SKM-1 treated with dmso at 0.1 percent for 144 hours (cell line): ENCODE data around the gene DOK7.

Experiments
- DNase-seq: peaks from one replicate; lab custom pipeline; 2025; ENCODE audit not compliant: unreplicated experiment; lab: John Stamatoyannopoulos, UW

DOK7 gene

DNA sequence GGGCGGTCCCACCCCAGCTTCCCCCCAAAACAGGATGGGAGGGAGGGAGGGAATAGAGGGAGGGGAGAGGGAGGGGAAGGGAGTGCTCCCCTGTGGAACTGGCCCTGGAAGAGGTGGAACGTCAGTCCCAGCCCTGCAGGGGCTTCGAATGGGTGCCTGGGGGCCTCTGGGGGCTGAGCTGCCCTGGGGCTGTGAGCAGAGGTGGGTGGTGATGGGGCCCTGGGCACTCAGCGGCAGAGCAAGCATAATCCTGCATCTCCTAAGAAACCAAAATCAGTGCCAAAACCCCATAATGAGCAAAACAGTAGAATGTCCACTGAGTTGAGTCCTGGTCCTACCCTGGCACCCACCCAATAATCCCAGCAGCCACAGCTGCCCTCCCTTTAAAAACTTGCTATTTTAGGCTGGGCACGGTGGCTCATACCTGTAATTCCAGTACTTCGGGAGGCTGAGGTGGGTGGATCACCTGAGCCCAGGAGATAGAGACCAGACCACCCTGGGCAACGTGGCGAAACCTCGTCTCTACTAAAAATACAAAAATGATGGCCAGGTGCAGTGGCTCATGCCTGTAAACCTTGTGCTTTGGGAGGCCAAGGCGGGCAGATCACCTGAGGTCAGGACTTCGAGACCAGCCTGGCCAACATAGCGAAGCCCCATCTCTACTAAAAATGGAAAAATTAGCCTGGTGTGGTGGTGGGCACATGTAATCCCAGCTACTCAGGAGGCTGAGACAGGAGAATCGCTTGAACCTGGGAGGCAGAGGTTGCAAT is 11.1 kb downstream of the DOK7 start:
- DNase-seq: no peak

DNA sequence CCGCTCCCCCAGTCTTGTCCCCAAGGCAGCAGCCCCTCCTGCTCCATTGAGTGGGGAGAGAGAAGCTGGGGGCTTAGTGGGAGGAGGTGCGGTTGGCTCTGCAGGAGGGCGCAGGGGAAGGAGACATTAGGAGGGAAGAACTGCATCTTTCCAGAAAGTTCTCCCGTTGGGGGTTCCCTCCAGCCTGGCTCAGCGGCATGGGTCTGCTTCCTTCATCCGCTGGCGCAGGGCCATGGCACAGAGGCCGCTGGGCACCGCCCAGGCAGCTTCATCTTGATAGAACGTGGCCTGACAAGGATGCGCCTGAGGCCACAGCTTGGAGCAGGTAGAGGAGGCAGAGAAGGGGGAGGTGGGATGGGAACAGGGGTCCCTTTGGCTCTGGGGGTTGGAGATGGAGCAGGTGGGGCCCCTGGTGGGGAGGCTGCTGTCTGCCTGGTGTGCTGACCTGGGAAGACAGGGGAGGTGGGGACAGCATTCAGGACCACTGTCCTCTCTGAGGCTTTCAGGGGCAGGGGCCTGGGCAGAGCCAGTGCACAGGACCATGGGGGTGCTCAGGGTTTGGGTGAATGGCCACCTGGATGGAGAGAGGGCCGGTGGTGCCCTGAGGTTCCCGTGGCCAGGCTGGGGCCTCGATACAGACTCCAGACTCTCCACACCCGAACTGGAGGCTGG is 12.1 kb downstream of the DOK7 start:
- no peak for DNase-seq

- DNase-seq: no peak
Measured at GRCh38 chr4:3475713-3476260, 12.7 kb downstream of the DOK7 start.

GRCh38 chr4:3476341-3476747 is 13.2 kb downstream of the DOK7 start:
- no peak for DNase-seq

DNA sequence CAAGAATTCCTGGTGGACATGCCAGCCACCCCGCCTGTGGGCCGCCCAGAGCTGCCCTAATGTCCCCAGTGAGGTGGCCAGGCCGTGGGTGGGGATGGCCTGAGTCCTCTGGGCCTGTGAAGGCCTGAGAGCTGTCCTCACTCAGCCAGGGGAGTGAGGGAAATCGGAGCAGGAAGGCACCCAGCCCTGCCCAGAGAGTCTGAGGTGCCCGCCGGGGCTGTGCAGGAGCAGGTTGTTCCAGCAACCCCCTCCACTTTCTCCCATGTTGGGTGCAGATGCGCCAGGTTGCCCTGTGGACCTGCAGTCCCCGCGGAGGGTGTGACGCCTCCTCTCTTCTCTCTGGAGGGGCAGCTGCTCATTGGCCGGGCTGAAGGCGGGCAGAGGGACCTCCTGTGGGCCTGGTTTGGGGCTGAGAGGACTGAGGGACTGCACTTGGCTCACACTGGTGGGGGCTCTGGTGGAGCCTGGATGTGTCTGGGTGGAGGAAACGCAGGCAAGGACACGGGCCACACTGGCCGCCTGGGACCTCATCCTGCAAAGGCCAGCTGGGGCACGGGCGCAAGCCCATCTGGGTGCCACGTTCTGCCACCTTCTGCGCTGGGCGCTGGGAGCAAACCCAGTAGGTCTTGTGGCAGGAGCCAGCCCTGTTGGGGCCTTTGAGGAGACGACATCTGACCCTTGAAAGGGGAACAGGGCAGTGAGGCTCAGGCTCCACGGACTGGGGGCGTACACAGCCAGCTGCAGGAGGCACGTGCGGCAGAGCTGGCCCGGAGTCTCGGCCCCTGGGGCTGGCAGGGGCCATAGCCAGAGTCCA is 14.0 kb downstream of the DOK7 start:
- no peak for DNase-seq

DNA sequence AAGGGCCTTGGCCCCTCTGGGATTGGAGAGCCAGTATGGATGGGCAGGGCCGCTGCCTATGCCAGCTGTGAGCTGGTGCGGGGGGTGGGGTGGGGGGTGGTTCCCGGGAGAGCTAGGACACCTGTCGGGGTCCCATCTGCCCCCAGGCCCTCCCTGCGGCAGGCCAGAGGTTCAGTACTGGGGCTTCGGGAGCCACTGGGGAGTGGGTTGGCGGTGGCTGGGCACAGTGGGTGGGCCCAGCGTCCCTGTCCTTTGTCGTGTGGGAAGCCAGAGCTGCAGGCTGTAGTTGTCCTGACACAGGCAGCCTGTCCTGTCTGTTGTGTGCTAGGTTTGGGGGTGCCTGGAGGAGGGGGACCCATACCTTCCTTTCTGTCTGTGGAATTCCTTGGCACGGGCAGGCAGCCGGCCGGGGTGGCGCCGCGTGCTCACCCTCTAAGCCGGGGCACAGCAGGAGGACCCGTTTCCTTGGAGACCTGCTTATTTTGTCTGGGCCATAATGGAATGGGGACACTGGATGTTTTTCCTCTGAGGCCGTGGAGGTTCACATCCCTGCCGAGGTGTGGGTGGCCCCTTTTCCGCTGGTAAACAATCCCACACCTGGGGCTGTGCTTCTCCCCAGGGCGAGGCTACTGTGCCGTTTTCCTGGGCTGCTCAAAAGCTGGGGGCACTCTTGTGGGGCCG is 14.8 kb downstream of the DOK7 start:
- no peak for DNase-seq

GRCh38 chr4:3478446-3479357 is 15.6 kb downstream of the DOK7 start:
- DNase-seq: no peak

DNA sequence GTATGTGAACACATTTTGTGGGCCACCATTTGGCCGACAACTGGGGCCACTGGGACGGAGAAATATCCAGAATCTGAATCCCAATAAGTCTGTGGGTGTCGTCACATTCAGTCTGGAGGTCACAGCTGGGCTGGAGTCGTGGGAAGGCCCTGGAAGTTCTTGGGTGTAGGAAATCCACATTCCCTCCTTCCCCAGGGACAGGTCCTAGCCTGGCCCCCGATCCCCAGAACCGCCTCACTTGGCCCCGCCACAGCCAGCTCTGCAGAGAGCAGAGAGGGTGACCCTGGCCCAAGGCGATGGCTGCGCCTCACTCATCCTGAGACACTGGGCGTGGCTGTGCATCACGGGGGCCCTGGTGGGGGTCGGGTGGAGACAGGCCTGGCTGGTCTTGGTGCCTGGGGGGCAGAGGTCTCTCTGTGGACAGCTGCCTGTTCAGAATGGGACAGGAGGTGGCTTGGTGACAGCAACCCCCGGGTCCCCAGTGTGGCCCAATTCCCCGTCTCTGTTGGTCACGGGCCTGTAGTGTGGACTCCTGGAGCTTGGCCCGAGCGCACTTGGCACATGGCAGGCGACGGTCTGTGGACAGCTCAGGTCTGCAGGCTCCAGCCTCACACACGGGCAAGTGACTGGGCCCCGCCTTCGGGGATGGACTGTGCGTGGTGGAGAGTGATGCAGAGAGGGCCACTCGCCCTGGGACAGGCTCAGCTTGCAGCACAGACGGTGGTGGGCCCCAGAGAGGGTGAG is 16.4 kb downstream of the DOK7 start:
- DNase-seq: no peak

GRCh38 chr4:3480528-3481112 is 17.5 kb downstream of the DOK7 start:
- peak; percentile 83 for DNase-seq

GRCh38 chr4:3481113-3481531 is 18.0 kb downstream of the DOK7 start:
- no peak for DNase-seq

DNA sequence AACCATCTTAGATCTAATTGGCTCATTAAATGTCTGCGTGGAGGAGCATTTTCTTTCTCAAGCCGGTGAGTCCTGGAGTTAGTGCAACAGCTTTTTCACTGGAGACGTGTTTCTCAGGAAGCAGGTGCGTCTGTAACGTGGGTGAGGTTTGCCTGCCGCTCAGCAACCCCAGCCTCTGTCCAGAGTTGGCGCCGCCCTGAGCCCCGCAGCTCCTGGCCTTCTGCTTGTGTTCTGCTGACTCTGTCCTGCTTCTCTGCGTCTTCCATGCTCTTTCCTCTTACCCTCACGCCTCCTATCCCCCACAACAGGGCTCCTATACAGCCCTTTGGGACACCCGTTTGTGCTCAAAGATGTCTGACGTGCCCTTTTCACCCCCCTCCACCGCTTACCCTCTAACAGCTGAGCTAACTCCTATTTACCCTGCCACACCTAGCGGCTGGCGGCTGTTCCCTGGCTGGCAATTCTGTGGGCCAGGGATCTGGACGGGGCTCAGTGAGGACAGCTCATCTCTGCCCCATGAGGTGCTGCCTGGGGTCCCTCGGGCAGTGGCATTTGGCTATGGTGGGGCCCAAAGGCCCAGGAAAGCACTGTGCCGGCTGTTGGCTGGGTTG is 18.8 kb downstream of the DOK7 start:
- no peak for DNase-seq

- DNase-seq: no peak
Measured at GRCh38 chr4:3482707-3483106, 19.6 kb downstream of the DOK7 start.

- DNase-seq: no peak
Measured at GRCh38 chr4:3483471-3483921, 20.4 kb downstream of the DOK7 start.

DNA sequence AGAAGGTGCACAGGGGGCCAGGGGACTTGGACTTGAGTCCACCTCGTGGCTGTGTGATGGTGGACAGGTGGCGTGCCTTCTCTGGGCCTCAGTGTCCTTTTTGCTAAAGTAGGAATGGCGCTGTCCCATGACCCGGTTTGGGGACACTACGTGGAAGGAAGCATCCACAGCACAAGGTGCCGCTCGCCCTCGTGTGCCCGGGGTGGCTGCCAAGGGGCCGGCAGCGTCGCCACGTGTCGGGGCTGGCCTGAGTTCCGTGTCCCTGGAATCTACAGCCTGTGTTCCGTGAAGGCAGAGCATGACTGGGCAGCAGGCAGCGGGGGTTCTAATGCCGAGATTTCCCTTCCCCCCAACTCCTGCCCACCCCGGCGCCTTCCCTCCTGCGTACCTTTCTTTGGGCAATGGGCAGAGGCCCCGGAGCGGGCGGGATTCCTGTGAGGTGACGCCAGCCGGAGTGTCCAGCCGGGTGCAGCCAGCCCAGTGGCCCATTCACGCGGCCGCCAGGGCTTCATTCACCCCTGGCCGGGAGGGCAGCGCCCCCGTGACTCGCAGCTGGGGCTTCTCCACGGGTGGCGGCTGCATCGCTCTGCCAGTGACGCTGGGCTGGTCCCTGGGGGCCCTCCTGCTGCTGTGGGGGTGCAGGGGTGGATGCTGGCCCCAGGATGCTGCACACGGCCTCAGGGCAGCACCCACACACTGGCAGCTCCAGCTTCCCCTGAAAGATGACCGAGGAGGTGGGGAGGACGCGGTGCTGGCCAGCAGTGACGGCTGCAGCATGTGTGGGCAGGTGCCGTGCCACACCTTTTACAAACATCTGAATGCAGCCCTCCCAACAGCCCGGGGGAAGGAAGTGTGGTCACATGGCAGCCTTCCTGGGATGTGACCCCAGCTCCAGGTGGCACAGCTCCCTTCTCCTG is 21.2 kb downstream of the DOK7 start:
- DNase-seq: no peak

- DNase-seq: no peak
Measured at GRCh38 chr4:3485011-3485791, 22.1 kb downstream of the DOK7 start.

GRCh38 chr4:3485886-3486540 is 22.9 kb downstream of the DOK7 start:
- DNase-seq: no peak
